GM10248 (cell line): Measurements from ENCODE around the gene MOB3B.

ENCODE experiments used
- CTCF ChIA-PET: fragments of 300-600 bp; sonication (Branson Sonifier 250); formaldehyde crosslinking; extraction: SDS; loops from one replicate; lab custom pipeline; 2021; ENCODE audit warnings: antibody characterized with exemption; lab: Yijun Ruan, JAX
- POLR2A ChIA-PET: fragments of 350-650 bp; sonication (Branson Sonifier 250); formaldehyde crosslinking; extraction: SDS; loops from one replicate; lab custom pipeline; 2020; ENCODE audit warnings: antibody characterized with exemption; lab: Yijun Ruan, JAX
- DNase-seq: peaks from one replicate; pipeline ENCODE4 v3.0.0; 2012; ENCODE audit errors: extremely low spot score
- TF ChIP-seq, protein P1 (sequence below): IDR thresholded peaks from 2 replicates; pipeline ENCODE4 v1.5.1; 2012; ENCODE audit warnings: mild to moderate bottlenecking, low read depth; ENCODE audit errors: extremely low read depth, missing control alignments, control extremely low read depth

MOB3B gene

DNA sequence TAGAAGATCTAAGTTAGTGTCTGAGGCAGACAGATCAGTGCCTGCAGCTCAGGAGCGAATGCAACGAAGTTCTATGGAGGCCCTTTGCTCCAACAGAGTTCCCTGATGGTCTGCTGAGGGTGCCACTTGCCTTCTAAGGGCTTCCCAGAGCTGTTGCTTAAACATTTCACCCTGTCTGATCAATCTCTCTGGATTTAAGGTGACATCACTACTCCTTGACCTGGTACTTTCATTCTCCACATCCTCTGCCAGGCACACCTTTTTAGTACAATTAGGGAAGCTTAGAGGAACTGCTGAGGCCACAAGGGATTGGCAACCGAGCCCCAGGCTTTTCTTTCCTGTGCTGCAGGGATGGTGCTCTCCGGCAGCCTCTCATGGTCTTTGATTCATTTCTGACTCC is 99.7 kb downstream of the MOB3B start:
- DNase-seq, result no peak
- TF ChIP-seq, protein P1, sequence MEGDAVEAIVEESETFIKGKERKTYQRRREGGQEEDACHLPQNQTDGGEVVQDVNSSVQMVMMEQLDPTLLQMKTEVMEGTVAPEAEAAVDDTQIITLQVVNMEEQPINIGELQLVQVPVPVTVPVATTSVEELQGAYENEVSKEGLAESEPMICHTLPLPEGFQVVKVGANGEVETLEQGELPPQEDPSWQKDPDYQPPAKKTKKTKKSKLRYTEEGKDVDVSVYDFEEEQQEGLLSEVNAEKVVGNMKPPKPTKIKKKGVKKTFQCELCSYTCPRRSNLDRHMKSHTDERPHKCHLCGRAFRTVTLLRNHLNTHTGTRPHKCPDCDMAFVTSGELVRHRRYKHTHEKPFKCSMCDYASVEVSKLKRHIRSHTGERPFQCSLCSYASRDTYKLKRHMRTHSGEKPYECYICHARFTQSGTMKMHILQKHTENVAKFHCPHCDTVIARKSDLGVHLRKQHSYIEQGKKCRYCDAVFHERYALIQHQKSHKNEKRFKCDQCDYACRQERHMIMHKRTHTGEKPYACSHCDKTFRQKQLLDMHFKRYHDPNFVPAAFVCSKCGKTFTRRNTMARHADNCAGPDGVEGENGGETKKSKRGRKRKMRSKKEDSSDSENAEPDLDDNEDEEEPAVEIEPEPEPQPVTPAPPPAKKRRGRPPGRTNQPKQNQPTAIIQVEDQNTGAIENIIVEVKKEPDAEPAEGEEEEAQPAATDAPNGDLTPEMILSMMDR, result no peak
- ChIA-PET POLR2A (no interaction called here), CTCF (no interaction called here)

DNA sequence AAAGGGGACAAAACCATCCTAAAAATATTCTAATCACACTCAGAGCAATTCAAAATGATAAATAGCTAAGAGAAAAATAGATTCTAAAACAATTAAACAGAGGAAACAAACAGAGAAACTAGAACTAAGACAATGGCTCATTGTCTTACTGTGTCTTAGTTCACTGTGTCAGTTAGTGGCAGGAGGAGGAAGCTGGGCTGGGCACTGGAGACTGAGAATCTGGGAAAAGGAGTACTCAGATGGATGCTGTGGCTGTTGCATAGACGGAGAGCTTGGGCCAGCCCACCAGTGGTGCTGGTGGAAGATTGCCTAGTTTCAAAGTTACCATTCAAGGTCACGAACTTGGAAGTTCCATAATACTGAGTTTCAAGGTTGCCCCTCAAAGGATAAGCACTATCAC is 100.2 kb downstream of the MOB3B start:
- TF ChIP-seq, protein P1, result no peak
- DNase-seq, result no peak
- POLR2A ChIA-PET, result no interaction called here
- CTCF ChIA-PET, result no interaction called here

DNA sequence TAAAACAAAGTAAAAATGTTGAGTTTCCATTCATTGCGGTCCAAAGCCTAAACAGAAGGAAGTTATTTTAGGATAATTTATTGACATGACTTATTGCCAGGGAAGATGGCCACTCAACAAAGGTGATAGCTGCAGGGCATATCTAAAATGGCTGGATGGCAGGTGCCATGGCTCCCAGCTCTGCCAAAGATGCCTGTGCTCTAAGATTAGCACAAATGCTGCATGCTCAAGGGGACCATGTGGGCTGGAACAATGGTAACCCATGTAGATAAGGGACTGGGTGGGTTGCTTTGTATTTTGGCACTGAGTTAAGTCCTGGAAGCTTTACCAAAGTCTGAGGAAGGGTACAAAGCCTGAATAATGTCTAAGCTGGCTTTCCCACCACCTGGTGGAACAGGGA is 101.1 kb downstream of the MOB3B start:
- POLR2A ChIA-PET, result no interaction called here
- CTCF ChIA-PET, result interaction anchor here (1.0 kb wide), 1 partner anchor 10 kb away, joined by 3 read pairs; no protein-coding TSS in a partner anchor
- no peak for DNase-seq
- TF ChIP-seq, protein P1, result no peak

DNA sequence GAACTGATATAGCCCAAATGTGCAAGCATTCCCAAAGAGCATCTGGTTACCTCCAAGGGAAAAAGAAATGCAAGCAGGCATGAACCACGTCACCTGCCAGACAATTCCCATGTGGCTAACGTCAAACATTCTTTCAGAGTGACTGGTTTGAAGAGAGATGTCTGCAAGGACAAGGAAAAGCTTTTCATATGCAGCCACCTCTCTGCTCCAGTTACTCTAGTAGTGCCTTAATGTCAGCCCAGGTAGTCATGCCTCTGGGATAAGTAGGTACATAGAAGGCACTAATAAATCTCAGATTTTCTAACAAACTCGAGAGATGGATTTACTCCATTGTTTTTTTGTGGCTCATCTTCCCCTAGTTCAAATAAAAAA is 102.4 kb downstream of the MOB3B start:
- TF ChIP-seq, protein P1, result no peak
- CTCF ChIA-PET, result no interaction called here
- POLR2A ChIA-PET, result no interaction called here
- DNase-seq, result no peak

DNA sequence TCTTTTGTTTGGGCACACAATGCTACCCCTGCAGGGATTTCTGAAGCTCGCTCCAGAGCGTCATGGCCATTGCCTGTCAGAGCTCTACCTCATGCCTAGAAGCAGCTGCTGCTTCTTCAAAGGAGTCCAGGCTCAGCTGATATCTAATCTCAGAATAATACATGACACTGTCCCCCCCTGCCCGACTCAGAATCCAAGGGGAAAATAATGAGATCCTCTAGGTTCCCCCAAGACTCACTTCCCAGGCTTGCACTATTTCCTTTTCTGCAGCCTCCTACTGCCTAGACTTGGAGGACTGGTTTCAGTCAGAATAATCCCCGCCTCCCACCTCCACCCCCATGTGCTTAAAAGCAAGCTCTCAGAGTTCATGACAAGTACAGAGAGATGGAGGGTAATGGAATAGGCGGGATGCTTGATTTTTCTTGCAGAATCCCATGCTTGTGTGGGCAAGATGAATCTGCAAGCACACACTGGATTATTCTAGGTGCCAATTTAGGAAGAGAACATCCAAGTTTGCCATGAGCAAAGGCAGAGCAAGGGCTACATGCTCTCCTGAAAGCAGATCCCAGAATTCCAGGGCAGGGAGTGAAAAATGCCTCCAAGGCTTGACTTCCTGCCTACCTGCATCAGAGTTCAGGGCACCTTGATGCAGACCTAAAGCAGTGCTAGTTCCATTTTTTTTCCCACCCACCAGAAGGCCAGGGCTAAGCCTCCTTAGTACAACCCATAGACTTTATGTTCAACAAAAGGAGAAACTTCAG is 102.9 kb downstream of the MOB3B start:
- POLR2A ChIA-PET, result no interaction called here
- TF ChIP-seq, protein P1, result no peak
- CTCF ChIA-PET, result no interaction called here
- DNase-seq, result no peak

DNA sequence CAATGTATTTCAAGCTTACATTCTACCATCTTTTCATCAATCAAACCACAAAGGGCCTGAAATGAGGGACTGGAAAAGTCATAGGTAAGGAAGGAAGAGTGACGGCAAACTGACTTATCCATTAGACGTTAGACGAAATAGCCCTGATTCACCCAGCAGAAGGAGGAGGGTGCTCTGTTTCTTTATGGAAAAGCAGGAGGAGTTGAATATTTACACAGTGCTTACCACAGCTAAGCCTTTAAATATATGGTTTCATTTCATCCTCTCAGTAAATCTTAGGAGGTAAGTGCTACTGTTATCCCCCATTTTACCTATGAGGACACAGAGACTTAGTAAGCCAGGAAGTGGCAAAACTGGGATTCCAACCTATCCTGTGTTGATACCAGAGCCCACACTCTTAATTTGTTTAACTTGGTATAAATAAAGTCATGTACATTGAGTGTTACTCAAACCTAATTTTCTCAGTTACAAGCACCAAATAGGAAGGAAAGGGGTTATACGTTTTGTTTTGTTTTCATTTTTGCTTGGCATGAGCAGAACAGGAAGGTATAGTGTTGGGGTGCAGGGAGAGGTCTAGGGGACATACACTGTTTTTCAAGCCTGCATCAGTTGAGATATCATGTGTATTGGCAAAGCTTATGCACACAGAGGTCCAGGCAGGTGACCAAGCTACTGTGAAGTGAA is 103.6 kb downstream of the MOB3B start:
- POLR2A ChIA-PET, result no interaction called here
- no peak for DNase-seq
- CTCF ChIA-PET, result no interaction called here
- TF ChIP-seq, protein P1, result no peak
